Hematopoietic multipotent progenitor cell (in vitro differentiated cells): Measurements from ENCODE around the gene NET1. TPM values are rescaled to one million over a fixed set of nuclear protein-coding genes. Genes with fewer than 3 reads are reported as not detected.
A peak's percentile ranks its signal among the peaks of the same experiment; 100 is the strongest.
"Not testable (repeated sequence)": the region's sequence is repeated elsewhere in the genome, so short reads cannot be mapped to it uniquely, and the experiment has no call there.

Source experiments
- DNase-seq, 3 donors: peaks; one replicate each; pipeline ENCODE4 v3.0.0-alpha.2; 2011 to 2015; ENCODE audit warnings: low read depth in 2 of 3, low spot score in 2 of 3
- total RNA-seq: library from RNA; depleted of rRNA; stranded (reverse); fragments of >200 nt; gene quantifications from one replicate; pipeline ENCODE4 v1.2.3, GENCODE V29; 2012

NET1 gene
- 31.5 TPM for total RNA-seq

- DNase-seq = peak; percentile 29 to 82 (median 74)
These were observed at the start of gene NET1 for GRCh38 chr10:5412277-5412941. NET1 (plus strand) TSS chr10:5412557; CDS start chr10:5412693, 136 bp downstream.

GRCh38 chr10:5362873-5363272 lies 49.5 kb upstream of the NET1 start:
- no peak for DNase-seq

- no peak for DNase-seq
These were observed 48.0 kb upstream of the NET1 start for GRCh38 chr10:5364374-5364773.

GRCh38 chr10:5364890-5365338 lies 47.4 kb upstream of the NET1 start, which contains the start of gene UCN3:
UCN3 (plus strand) TSS chr10:5364966; CDS start chr10:5373721, 8,755 bp downstream.
- no peak for DNase-seq

GRCh38 chr10:5365928-5366327 lies 46.4 kb upstream of the NET1 start:
- DNase-seq = peak in 1 of 3 donors; percentile 27

GRCh38 chr10:5369362-5370158 lies 42.8 kb upstream of the NET1 start:
- no peak for DNase-seq

GRCh38 chr10:5370493-5371352 lies 41.6 kb upstream of the NET1 start:
- no peak for DNase-seq

GRCh38 chr10:5373307-5373706 lies 39.0 kb upstream of the NET1 start:
- DNase-seq = no peak

GRCh38 chr10:5373891-5374611 lies 38.3 kb upstream of the NET1 start:
- DNase-seq = no peak

- no peak for DNase-seq
These were observed 35.9 kb upstream of the NET1 start for GRCh38 chr10:5376450-5376849.

GRCh38 chr10:5379202-5379601 lies 33.2 kb upstream of the NET1 start:
- not testable (repeated sequence) for DNase-seq

- DNase-seq = not testable (repeated sequence)
These were observed 32.0 kb upstream of the NET1 start for GRCh38 chr10:5380395-5380794.

- no peak for DNase-seq
These were observed 31.2 kb upstream of the NET1 start for GRCh38 chr10:5381187-5381586.

GRCh38 chr10:5385224-5385623 lies 27.1 kb upstream of the NET1 start:
- no peak for DNase-seq

GRCh38 chr10:5387169-5387568 lies 25.2 kb upstream of the NET1 start:
- DNase-seq = no peak

- DNase-seq = peak in 1 of 3 donors; percentile 23
These were observed 21.7 kb upstream of the NET1 start for GRCh38 chr10:5390607-5391205.

GRCh38 chr10:5391790-5392189 lies 20.6 kb upstream of the NET1 start:
- DNase-seq = no peak

- no peak for DNase-seq
These were observed 18.8 kb upstream of the NET1 start for GRCh38 chr10:5393529-5393928.

- no peak for DNase-seq
These were observed 17.2 kb upstream of the NET1 start for GRCh38 chr10:5395168-5395567.
